GM12892 (cell line): Measurements from ENCODE around the gene ELP4.

Experiments
- POLR2A ChIP-seq: IDR thresholded peaks from 2 replicates; pipeline ENCODE4 v1.6.1; 2011; ENCODE audit warnings: low read depth, low read length, control low read depth
- POLR2AphosphoS5 ChIP-seq: IDR thresholded peaks from 2 replicates; pipeline ENCODE4 v1.6.1; 2011; ENCODE audit warnings: low read depth, low read length, control low read depth
- TAF1 ChIP-seq: IDR thresholded peaks from 2 replicates; pipeline ENCODE4 v1.6.1; 2011; ENCODE audit warnings: low read depth, mild to moderate bottlenecking, control low read depth, low read length, borderline replicate concordance

- TF ChIP-seq POLR2AphosphoS5 (no peak), POLR2A (no peak), TAF1 (no peak)
These were observed 262.8 kb downstream of the ELP4 start for GRCh38 chr11:31772412-31772811.
